Measurements from ENCODE around the gene NSFL1C. TPM values are rescaled to one million over a fixed set of nuclear protein-coding genes. Genes with fewer than 3 reads are reported as not detected.

NSFL1C gene
- polyA plus RNA-seq, 1 donor (not counting 4 experiments of a cell fraction or from before 2014, with no cell fraction given), result 38.8 TPM

DNA sequence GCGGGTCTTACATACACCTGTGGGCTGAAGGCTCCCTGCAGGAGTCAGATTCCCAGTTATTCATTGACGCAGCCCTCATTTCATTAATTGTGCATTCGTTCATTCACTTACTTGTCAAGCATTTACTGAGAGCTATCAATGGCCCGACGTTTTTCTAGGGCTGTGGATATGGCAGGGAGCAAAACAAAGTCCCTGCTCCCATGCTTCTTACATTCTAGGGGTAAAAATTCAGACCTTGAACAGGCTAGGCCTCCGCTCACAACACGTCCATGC lies 369 bp upstream of the NSFL1C start:
- Histone ChIP-seq H3K9me3 (ENCODE audit: control insufficient read depth, low read depth, low read length) (no peaks in the 10 kb centered on the region), H3K27ac (ENCODE audit: control insufficient read depth, insufficient read depth, low read length) (no peak overlapping the region), H2AFZ (ENCODE audit: control insufficient read depth, low read length) (no peak overlapping the region), H3K27me3 (ENCODE audit: control insufficient read depth, extremely low read depth, insufficient read depth, low read length) (no peaks in the 10 kb centered on the region), H3K9ac (ENCODE audit: control insufficient read depth, extremely low read depth, insufficient read depth, low read length) (no peak overlapping the region), H3K9me1 (ENCODE audit: control insufficient read depth, extremely low read depth, insufficient read depth, low read length) (peaks cover 2% of the 10 kb centered on the region), H3K79me2 (ENCODE audit: control insufficient read depth, insufficient read depth, low read length) (peaks cover 43% of the 10 kb centered on the region), H3K36me3 (ENCODE audit: control insufficient read depth in 2 of 2, extremely low read depth in 1 of 2, insufficient read depth in 2 of 2, low read length in 2 of 2) (peaks cover 11 to 27% of the 10 kb centered on the region in 2 experiments), H3K4me3 (ENCODE audit: control insufficient read depth in 2 of 3, extremely low read depth in 1 of 3, insufficient read depth in 2 of 3, low read depth in 1 of 3, low read length in 3 of 3) (peak overlapping the region in 1 of 3 experiments; percentile 20), H3K4me1 (ENCODE audit: control insufficient read depth, extremely low read depth, insufficient read depth, low read length) (peaks cover 35% of the 10 kb centered on the region), H3K4me2 (ENCODE audit: control insufficient read depth, extremely low read depth, insufficient read depth, low read depth, low read length) (no peak overlapping the region), H4K20me1 (ENCODE audit: control insufficient read depth, extremely low read depth, insufficient read depth, low read length) (peaks cover 6% of the 10 kb centered on the region)
- no peak for DNase-seq (ENCODE audit: low read depth, low spot score)
- dilution Hi-C loops (cut with MboI; ENCODE audit: extremely low pct_ligation_motif_present, low sequenced_read_pairs), result no loop called here
- no peak for TF ChIP-seq EZH2 (IDR thresholded peaks at IDR 0.05; ENCODE audit: low read length)
- TF ChIP-seq, protein P1, sequence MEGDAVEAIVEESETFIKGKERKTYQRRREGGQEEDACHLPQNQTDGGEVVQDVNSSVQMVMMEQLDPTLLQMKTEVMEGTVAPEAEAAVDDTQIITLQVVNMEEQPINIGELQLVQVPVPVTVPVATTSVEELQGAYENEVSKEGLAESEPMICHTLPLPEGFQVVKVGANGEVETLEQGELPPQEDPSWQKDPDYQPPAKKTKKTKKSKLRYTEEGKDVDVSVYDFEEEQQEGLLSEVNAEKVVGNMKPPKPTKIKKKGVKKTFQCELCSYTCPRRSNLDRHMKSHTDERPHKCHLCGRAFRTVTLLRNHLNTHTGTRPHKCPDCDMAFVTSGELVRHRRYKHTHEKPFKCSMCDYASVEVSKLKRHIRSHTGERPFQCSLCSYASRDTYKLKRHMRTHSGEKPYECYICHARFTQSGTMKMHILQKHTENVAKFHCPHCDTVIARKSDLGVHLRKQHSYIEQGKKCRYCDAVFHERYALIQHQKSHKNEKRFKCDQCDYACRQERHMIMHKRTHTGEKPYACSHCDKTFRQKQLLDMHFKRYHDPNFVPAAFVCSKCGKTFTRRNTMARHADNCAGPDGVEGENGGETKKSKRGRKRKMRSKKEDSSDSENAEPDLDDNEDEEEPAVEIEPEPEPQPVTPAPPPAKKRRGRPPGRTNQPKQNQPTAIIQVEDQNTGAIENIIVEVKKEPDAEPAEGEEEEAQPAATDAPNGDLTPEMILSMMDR (optimal IDR thresholded peaks at IDR 0.05 in 1 of 3, IDR thresholded peaks at IDR 0.05 in 1 of 3, conservative IDR thresholded peaks at IDR 0.05 in 1 of 3; ENCODE audit: extremely low read depth in 1 of 3, insufficient read depth in 2 of 3, low read length in 3 of 3), result no peak
- no peak for FAIRE-seq

DNA sequence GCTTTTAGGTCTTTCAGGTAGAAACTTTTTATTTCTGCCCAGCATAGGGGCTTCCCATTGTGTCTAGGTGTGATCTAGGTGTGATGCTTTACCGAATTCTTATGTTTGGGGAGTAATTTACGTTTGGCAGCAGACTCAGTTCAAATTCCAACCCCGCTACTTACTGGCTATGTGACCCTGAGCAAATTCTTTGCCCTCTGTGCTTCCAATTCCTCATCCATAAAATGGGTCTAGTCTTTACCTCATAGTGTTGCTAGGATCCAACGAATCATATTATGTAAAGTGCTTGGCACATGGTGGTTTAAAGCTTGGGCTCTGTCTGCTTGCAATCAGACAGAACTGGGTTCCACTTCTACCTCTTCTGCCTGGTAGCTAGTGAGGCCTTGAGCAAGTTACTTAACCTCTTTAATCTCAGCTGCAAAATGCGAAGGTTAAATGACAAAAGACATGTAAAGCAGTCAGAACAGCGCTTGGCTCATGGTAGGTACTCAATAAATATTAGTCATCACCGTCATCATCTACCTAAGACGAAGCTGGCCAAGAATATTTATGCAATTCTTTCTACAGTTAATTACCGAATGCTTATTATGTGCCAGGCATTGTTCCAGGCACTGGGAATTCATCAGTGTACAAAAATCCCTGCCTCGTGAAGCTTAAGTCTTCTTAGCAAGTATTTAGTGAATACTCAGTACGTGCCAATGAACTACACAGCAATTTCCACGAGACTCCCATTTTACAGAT lies 1.0 kb downstream of the NSFL1C start:
- H3K4me2 ChIP-seq (ENCODE audit: control insufficient read depth, extremely low read depth, insufficient read depth, low read depth, low read length), result peak overlapping the region; percentile 84
- no peak for DNase-seq (ENCODE audit: low read depth, low spot score)
- H2AFZ ChIP-seq (ENCODE audit: control insufficient read depth, low read length), result no peak overlapping the region
- dilution Hi-C loops (cut with MboI; ENCODE audit: extremely low pct_ligation_motif_present, low sequenced_read_pairs), result no loop called here
- peak overlapping the region; percentile 75 for H3K27ac ChIP-seq (ENCODE audit: control insufficient read depth, insufficient read depth, low read length)
- H3K27me3 ChIP-seq (ENCODE audit: control insufficient read depth, extremely low read depth, insufficient read depth, low read length), result no peaks in the 10 kb centered on the region
- peaks cover 6% of the 10 kb centered on the region for H4K20me1 ChIP-seq (ENCODE audit: control insufficient read depth, extremely low read depth, insufficient read depth, low read length)
- H3K9me3 ChIP-seq (ENCODE audit: control insufficient read depth, low read depth, low read length), result no peaks in the 10 kb centered on the region
- peak overlapping the region; percentile 57 to 85 (median 73) for H3K4me3 ChIP-seq (ENCODE audit: control insufficient read depth in 2 of 3, extremely low read depth in 1 of 3, insufficient read depth in 2 of 3, low read depth in 1 of 3, low read length in 3 of 3)
- H3K4me1 ChIP-seq (ENCODE audit: control insufficient read depth, extremely low read depth, insufficient read depth, low read length), result peaks cover 31% of the 10 kb centered on the region
- H3K79me2 ChIP-seq (ENCODE audit: control insufficient read depth, insufficient read depth, low read length), result peaks cover 56% of the 10 kb centered on the region
- peak; percentile 68 for FAIRE-seq
- H3K9ac ChIP-seq (ENCODE audit: control insufficient read depth, extremely low read depth, insufficient read depth, low read length), result peak overlapping the region; percentile 95
- TF ChIP-seq, protein P1 (optimal IDR thresholded peaks at IDR 0.05 in 1 of 3, IDR thresholded peaks at IDR 0.05 in 1 of 3, conservative IDR thresholded peaks at IDR 0.05 in 1 of 3; ENCODE audit: extremely low read depth in 1 of 3, insufficient read depth in 2 of 3, low read length in 3 of 3), result no peak
- TF ChIP-seq EZH2 (IDR thresholded peaks at IDR 0.05; ENCODE audit: low read length), result no peak
- peaks cover 13 to 40% of the 10 kb centered on the region in 2 experiments for H3K36me3 ChIP-seq (ENCODE audit: control insufficient read depth in 2 of 2, extremely low read depth in 1 of 2, insufficient read depth in 2 of 2, low read length in 2 of 2)
- H3K9me1 ChIP-seq (ENCODE audit: control insufficient read depth, extremely low read depth, insufficient read depth, low read length), result peaks cover 2% of the 10 kb centered on the region
